ENCODE results near the gene UNC45B. TPM values are rescaled to one million over a fixed set of nuclear protein-coding genes. Genes with fewer than 3 reads are reported as not detected.

The UNC45B gene
- total and polyA plus RNA-seq, 2 of the 4 experiments (the other 2 are of a cell fraction): not detected

- Histone ChIP-seq H2BK20ac (ENCODE audit: low read depth, low read length) (0 out of 2 replicates have a peak overlapping the region, but pooled peaks have one; percentile 3), H2AFZ (replicated peaks; ENCODE audit: low read length, poor library complexity) (no peak overlapping the region), H3K9ac (ENCODE audit: low read depth, low read length) (no peak overlapping the region), H4K5ac (ENCODE audit: low read depth, low read length) (no peak overlapping the region), H4K8ac (ENCODE audit: low read depth in 2 of 2, low read length in 2 of 2) (no peak overlapping the region), H3K4me2 (ENCODE audit: low read depth, low read length) (no peak overlapping the region), H3K23ac (ENCODE audit: low read depth, low read length) (no peak overlapping the region), H3K4me3 (ENCODE audit: insufficient read depth, low read depth, low read length) (no peak overlapping the region), H3K9me1 (ENCODE audit: insufficient read depth, low read length) (peaks cover 12% of the 10 kb centered on the region), H2AK9ac (replicated peaks; ENCODE audit: low read depth, low read length, poor library complexity) (peak overlapping the region; percentile 44), H3K27ac (ENCODE audit: insufficient read depth, low read length) (no peak overlapping the region), H3K27me3 (ENCODE audit: control insufficient read depth, insufficient read depth, low read length) (no peaks in the 10 kb centered on the region), H3K4ac (ENCODE audit: low read depth, low read length) (peak overlapping the region; percentile 45; the same call in 1 of the 2 replicates), H3K36me3 (ENCODE audit: control insufficient read depth, insufficient read depth, low read length) (peaks cover 7% of the 10 kb centered on the region; the same call in 1 of the 2 replicates), H3K79me1 (ENCODE audit: low read depth in 1 of 2, low read length in 2 of 2) (peaks cover 27 to 53% of the 10 kb centered on the region in 2 experiments), H3K56ac (ENCODE audit: extremely low read depth, insufficient read depth, low read length) (no peak overlapping the region), H2BK5ac (ENCODE audit: low read depth, low read length, poor library complexity, severe bottlenecking) (no peak overlapping the region), H3K9me3 (ENCODE audit: control insufficient read depth, insufficient read depth, low read length) (no peaks in the 10 kb centered on the region), H3K18ac (ENCODE audit: low read depth, low read length) (no peak overlapping the region), H2BK120ac (ENCODE audit: low read depth, low read length) (no peak overlapping the region), H3K4me1 (ENCODE audit: control insufficient read depth, insufficient read depth, low read length) (peaks cover 6% of the 10 kb centered on the region), H3K14ac (replicated peaks; ENCODE audit: low read depth, low read length) (no peak overlapping the region), H4K20me1 (ENCODE audit: insufficient read depth, low read length) (no peaks in the 10 kb centered on the region), H2AK5ac (ENCODE audit: low read depth, low read length) (peak overlapping the region; percentile 66), H4K91ac (ENCODE audit: insufficient read depth, low read depth, low read length) (no peak overlapping the region; the same call in 1 of the 2 replicates), H2BK15ac (ENCODE audit: low read depth, low read length) (0 out of 3 replicates have a peak overlapping the region, but pooled peaks have one; percentile 6)
- 85% methylated on average over 4 of the region's 12 CpGs; no CpG with 5 or more reads in 1 of the 2 experiments for WGBS, 2 experiments (ENCODE audit: extremely low coverage in 2 of 2, insufficient read length in 1 of 2)
- DNase-seq: no peak
- no peak for ATAC-seq (ENCODE audit: low read depth)
- in situ Hi-C loops (cut with MboI; ENCODE audit: low sequenced_read_pairs) (loop anchor here (25.0 kb wide), 2 partner anchors 480 to 855 kb away; partner anchors contain the start of genes CCL2 and CCL7), intact Hi-C loops (cut with micrococcal nuclease) (loop anchor here (5.0 kb wide), 1 partner anchor 135 kb away; the partner anchor contains the start of gene LIG3), dilution Hi-C loops (cut with HindIII; ENCODE audit: low sequenced_read_pairs, unreplicated experiment) (no loop called here)
- CTCF ChIA-PET: no interaction called here
- TF ChIP-seq MAZ (IDR thresholded peaks at IDR 0.05; ENCODE audit: borderline replicate concordance, low read depth, low read length): no peak
- no peak for TF ChIP-seq BHLHE40 (IDR thresholded peaks at IDR 0.05; ENCODE audit: low read depth, low read length)
- no peak for TF ChIP-seq USF2 (IDR thresholded peaks at IDR 0.05; ENCODE audit: low read depth, low read length)
- TF ChIP-seq MAFK (IDR thresholded peaks at IDR 0.05; ENCODE audit: low read depth, low read length): no peak
- TF ChIP-seq NFE2L2 (IDR thresholded peaks at IDR 0.05; ENCODE audit: low read depth, low read length): no peak
- no peak for TF ChIP-seq CEBPB (IDR thresholded peaks at IDR 0.05; ENCODE audit: low read depth, low read length)
- no peak for TF ChIP-seq SMC3 (IDR thresholded peaks at IDR 0.05; ENCODE audit: low read depth, low read length)
- no peak for TF ChIP-seq RFX5 (IDR thresholded peaks at IDR 0.05; ENCODE audit: low read depth, low read length)
- no peak for TF ChIP-seq ELK1 (IDR thresholded peaks at IDR 0.05; ENCODE audit: borderline replicate concordance, low read depth, low read length)
- TF ChIP-seq RCOR1 (IDR thresholded peaks at IDR 0.05; ENCODE audit: insufficient replicate concordance, low read length): no peak
- TF ChIP-seq RAD21 (IDR thresholded peaks at IDR 0.05; ENCODE audit: low read length): no peak
- TF ChIP-seq CHD1 (IDR thresholded peaks at IDR 0.05; ENCODE audit: low read depth, low read length): no peak
- POLR2A ChIA-PET (ENCODE audit: unreplicated experiment): no interaction called here
- BruUV-seq (replicated peaks): no TSS peak
Observed at GRCh38 chr17:35116845-35117244, 30.8 kb upstream of the UNC45B start.

All from IMR-90 (cell line).